NCI-H1417 (cell line): ENCODE data around the gene ANKLE2.
"Not testable (repeated sequence)": the region's sequence is repeated elsewhere in the genome, so short reads cannot be mapped to it uniquely, and the experiment has no call there.

Experiments used
- DNase-seq, 3 experiments: peaks; one replicate each; lab custom pipeline; 2025; lab: John Stamatoyannopoulos, UW

ANKLE2 gene

GRCh38 chr12:132761032-132761920 is at the start of gene ANKLE2:
Gene ANKLE2, minus strand, starts transcription at chr12:132761832. Its CDS starts 34 bp downstream, at chr12:132761798.
- peak; percentile 58 to 71 (median 69) for DNase-seq

- DNase-seq, result peak in 2 of 3 experiments; percentile 5 to 12
Observed at GRCh38 chr12:132809391-132809790, 47.8 kb upstream of the ANKLE2 start.

GRCh38 chr12:132807295-132808092 is 45.9 kb upstream of the ANKLE2 start:
- no peak for DNase-seq

- DNase-seq, result no peak
Observed at GRCh38 chr12:132806857-132807256, 45.2 kb upstream of the ANKLE2 start.

GRCh38 chr12:132804426-132804861 is 42.8 kb upstream of the ANKLE2 start:
- DNase-seq, result no peak

GRCh38 chr12:132803888-132804287 is 42.3 kb upstream of the ANKLE2 start:
- DNase-seq, result no peak

GRCh38 chr12:132803125-132803524 is 41.5 kb upstream of the ANKLE2 start:
- no peak for DNase-seq

- DNase-seq, result no peak
Observed at GRCh38 chr12:132801741-132802140, 40.1 kb upstream of the ANKLE2 start.

- no peak for DNase-seq
Observed at GRCh38 chr12:132798836-132799235, 37.2 kb upstream of the ANKLE2 start.

GRCh38 chr12:132797820-132798570 is 36.4 kb upstream of the ANKLE2 start:
- DNase-seq, result no peak

- no peak for DNase-seq
Observed at GRCh38 chr12:132795847-132796246, 34.2 kb upstream of the ANKLE2 start.

- not testable (repeated sequence) for DNase-seq
Observed at GRCh38 chr12:132791940-132792339, 30.3 kb upstream of the ANKLE2 start.

GRCh38 chr12:132789099-132789471 is 27.5 kb upstream of the ANKLE2 start:
- no peak for DNase-seq

- DNase-seq, result no peak
Observed at GRCh38 chr12:132788375-132789098, 26.9 kb upstream of the ANKLE2 start.

GRCh38 chr12:132787877-132788276 is 26.2 kb upstream of the ANKLE2 start:
- no peak for DNase-seq

- no peak for DNase-seq
Observed at GRCh38 chr12:132786192-132786591, 24.6 kb upstream of the ANKLE2 start.

GRCh38 chr12:132784580-132784979 is 22.9 kb upstream of the ANKLE2 start:
- DNase-seq, result no peak

- DNase-seq, result no peak
Observed at GRCh38 chr12:132783917-132784531, 22.4 kb upstream of the ANKLE2 start.

GRCh38 chr12:132781938-132782337 is 20.3 kb upstream of the ANKLE2 start:
- no peak for DNase-seq

GRCh38 chr12:132779781-132780353 is 18.2 kb upstream of the ANKLE2 start:
- no peak for DNase-seq

GRCh38 chr12:132777614-132778013 is 16.0 kb upstream of the ANKLE2 start:
- no peak for DNase-seq
